MM.1S (cell line): Measurements from ENCODE around the gene GFAP.

ENCODE experiments used
- EZH2phosphoT487 ChIP-seq: fragments of 300-600 bp; sonication (generic); IDR thresholded peaks from 2 replicates; pipeline ENCODE4 v1.6.1; 2018; ENCODE audit warnings: antibody characterized with exemption, low read length
- TF ChIP-seq, protein P1 (sequence below): fragments of 300-600 bp; sonication (generic); IDR thresholded peaks from 2 replicates; pipeline ENCODE4 v1.5.1; 2016; ENCODE audit warnings: antibody characterized with exemption, low read length, mixed read lengths

DNA sequence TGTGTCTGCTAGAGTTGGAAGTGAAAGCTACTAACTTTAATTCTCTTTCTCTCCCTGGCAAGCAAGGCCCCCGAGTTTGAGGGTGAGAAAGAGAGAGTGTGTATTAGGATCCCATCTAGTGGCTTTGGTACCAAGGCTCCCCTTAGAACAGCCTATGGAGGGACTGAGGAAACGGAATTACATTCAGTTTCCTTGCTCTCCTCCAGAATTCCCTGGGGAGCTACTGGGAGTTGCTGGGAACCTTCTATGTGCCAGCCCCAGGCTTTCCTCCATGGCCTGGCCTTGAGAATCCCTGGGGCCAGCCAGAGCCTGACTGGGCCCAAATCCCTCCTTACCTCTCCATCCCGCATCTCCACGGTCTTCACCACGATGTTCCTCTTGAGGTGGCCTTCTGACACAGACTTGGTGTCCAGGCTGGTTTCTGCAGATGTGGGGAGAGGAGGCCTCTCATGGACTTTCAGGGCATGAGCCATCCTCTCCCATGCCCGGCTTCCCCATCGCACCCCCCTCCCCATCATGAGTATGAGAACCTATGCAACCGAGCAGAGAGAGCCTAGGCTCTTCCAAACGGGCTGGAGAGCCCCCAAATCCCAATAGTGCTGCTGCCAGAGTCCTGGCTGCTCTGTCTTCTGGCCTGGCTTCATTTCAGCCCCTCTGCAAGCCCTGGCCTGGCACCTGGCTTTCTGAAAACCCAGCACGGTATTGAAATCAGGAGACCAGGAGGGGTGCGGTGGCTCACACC lies 7.4 kb downstream of the GFAP start:
- TF ChIP-seq, protein P1, sequence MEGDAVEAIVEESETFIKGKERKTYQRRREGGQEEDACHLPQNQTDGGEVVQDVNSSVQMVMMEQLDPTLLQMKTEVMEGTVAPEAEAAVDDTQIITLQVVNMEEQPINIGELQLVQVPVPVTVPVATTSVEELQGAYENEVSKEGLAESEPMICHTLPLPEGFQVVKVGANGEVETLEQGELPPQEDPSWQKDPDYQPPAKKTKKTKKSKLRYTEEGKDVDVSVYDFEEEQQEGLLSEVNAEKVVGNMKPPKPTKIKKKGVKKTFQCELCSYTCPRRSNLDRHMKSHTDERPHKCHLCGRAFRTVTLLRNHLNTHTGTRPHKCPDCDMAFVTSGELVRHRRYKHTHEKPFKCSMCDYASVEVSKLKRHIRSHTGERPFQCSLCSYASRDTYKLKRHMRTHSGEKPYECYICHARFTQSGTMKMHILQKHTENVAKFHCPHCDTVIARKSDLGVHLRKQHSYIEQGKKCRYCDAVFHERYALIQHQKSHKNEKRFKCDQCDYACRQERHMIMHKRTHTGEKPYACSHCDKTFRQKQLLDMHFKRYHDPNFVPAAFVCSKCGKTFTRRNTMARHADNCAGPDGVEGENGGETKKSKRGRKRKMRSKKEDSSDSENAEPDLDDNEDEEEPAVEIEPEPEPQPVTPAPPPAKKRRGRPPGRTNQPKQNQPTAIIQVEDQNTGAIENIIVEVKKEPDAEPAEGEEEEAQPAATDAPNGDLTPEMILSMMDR = no peak
- TF ChIP-seq EZH2phosphoT487 = no peak
